CD14-positive monocyte (primary cell): ENCODE data around the gene TRAPPC4. TPM values are rescaled to one million over a fixed set of nuclear protein-coding genes. Genes with fewer than 3 reads are reported as not detected.
"Not testable (repeated sequence)": the region's sequence is repeated elsewhere in the genome, so short reads cannot be mapped to it uniquely, and the experiment has no call there.

Experiments
- DNase-seq, 3 donors: peaks; one replicate each; pipeline ENCODE4 v3.0.0-alpha.2; 2011 to 2022
- H2AFZ ChIP-seq: 2 replicates; pipeline ENCODE4 v1.6.0; 2012; ENCODE audit warnings: mild to moderate bottlenecking, low read depth, low read length, inconsistent platforms; ENCODE audit not compliant: insufficient read depth, poor library complexity, severe bottlenecking
- H3K27ac ChIP-seq, 2 donors: 1 replicate in 1 of 2; 2 replicates in 1 of 2; pipeline ENCODE4 v1.5.1; 2012 to 2013; ENCODE audit warnings: low read length in 2 of 2, control low read depth in 1 of 2, inconsistent platforms in 1 of 2, low read depth in 1 of 2, mild to moderate bottlenecking in 1 of 2
- H3K27me3 ChIP-seq, 2 donors: one replicate each; pipeline versions ENCODE4 v1.6.0 to v1.6.1; 2011 to 2013; ENCODE audit warnings: low read length in 2 of 2; ENCODE audit not compliant: control insufficient read depth in 2 of 2, insufficient read depth in 2 of 2
- H3K36me3 ChIP-seq, 2 donors: replicated peaks in 1 of 2; 1 replicate in 1 of 2; 2 replicates in 1 of 2; pipeline versions ENCODE4 v1.5.1 to v1.6.1; 2012 to 2013; ENCODE audit warnings: low read length in 2 of 2, control low read depth in 1 of 2, inconsistent platforms in 1 of 2, mild to moderate bottlenecking in 1 of 2; ENCODE audit not compliant: insufficient read depth in 2 of 2, control insufficient read depth in 1 of 2
- H3K4me1 ChIP-seq, 2 donors: 1 replicate in 1 of 2; 2 replicates in 1 of 2; pipeline versions ENCODE4 v1.5.1 to v1.6.1; 2012 to 2013; ENCODE audit warnings: low read length in 2 of 2, control low read depth in 1 of 2, inconsistent platforms in 1 of 2, mild to moderate bottlenecking in 1 of 2, moderate library complexity in 1 of 2; ENCODE audit not compliant: insufficient read depth in 2 of 2, control insufficient read depth in 1 of 2
- H3K4me2 ChIP-seq: replicated peaks from 2 replicates; pipeline ENCODE3; 2012; ENCODE audit warnings: low read length, moderate library complexity, mild to moderate bottlenecking; ENCODE audit not compliant: poor library complexity, severe bottlenecking; ENCODE audit errors: extremely low read depth
- H3K4me3 ChIP-seq, 3 experiments: fragments of 200-600 bp in 1 of 3; sonication (generic) in 1 of 3; replicated peaks in 1 of 3; 1 replicate in 2 of 3; 2 replicates in 1 of 3; pipeline ENCODE4 v1.5.1; 2011 to 2013; ENCODE audit warnings: low read length in 3 of 3, mild to moderate bottlenecking in 3 of 3, control low read depth in 2 of 3, low read depth in 2 of 3, inconsistent platforms in 1 of 3, moderate library complexity in 1 of 3
- H3K79me2 ChIP-seq: 2 replicates; pipeline ENCODE4 v1.6.0; 2012; ENCODE audit warnings: mild to moderate bottlenecking, control low read depth, inconsistent platforms, low read length, moderate library complexity; ENCODE audit not compliant: insufficient read depth
- H3K9ac ChIP-seq: 2 replicates; pipeline ENCODE4 v1.6.0; 2017; ENCODE audit warnings: low read length, mild to moderate bottlenecking; ENCODE audit not compliant: insufficient read depth, poor library complexity, severe bottlenecking
- H3K9me3 ChIP-seq, 2 donors: replicated peaks in 1 of 2; 1 replicate in 1 of 2; 2 replicates in 1 of 2; pipeline versions ENCODE4 v1.5.1 to v1.6.1; 2012 to 2013; ENCODE audit warnings: low read length in 2 of 2, control low read depth in 1 of 2; ENCODE audit not compliant: control insufficient read depth in 1 of 2, insufficient read depth in 1 of 2
- H4K20me1 ChIP-seq: 2 replicates; pipeline ENCODE4 v1.6.0; 2012; ENCODE audit warnings: mild to moderate bottlenecking, low read length, control low read depth, moderate library complexity; ENCODE audit not compliant: insufficient read depth
- H3K27ac Mint-ChIP-seq, 7 donors: one replicate each; pipeline ENCODE4 v1.8.0; 2020; ENCODE audit warnings: mild to moderate bottlenecking in 7 of 7, mixed read lengths in 7 of 7, moderate library complexity in 6 of 7, inconsistent platforms in 2 of 7
- H3K27me3 Mint-ChIP-seq, 3 donors: one replicate each; pipeline ENCODE4 v1.8.0; 2021 to 2022; ENCODE audit warnings: low read depth in 3 of 3, mild to moderate bottlenecking in 3 of 3, mixed read lengths in 3 of 3, moderate library complexity in 3 of 3, inconsistent platforms in 1 of 3
- H3K36me3 Mint-ChIP-seq, 2 donors: one replicate each; pipeline ENCODE4 v1.8.0; 2020; ENCODE audit warnings: mixed read lengths in 2 of 2, inconsistent platforms in 1 of 2, mild to moderate bottlenecking in 1 of 2
- H3K4me1 Mint-ChIP-seq: one replicate; pipeline ENCODE4 v1.8.0; 2020; ENCODE audit warnings: mild to moderate bottlenecking, mixed read lengths
- H3K4me3 Mint-ChIP-seq, 2 donors: one replicate each; pipeline ENCODE4 v1.8.0; 2020; ENCODE audit warnings: mild to moderate bottlenecking in 2 of 2, mixed read lengths in 2 of 2, moderate library complexity in 1 of 2
- H3K9me3 Mint-ChIP-seq, 7 donors: one replicate each; pipeline ENCODE4 v1.8.0; 2020 to 2022; ENCODE audit warnings: mixed read lengths in 7 of 7, mild to moderate bottlenecking in 6 of 7, moderate library complexity in 6 of 7, inconsistent platforms in 2 of 7
- WGBS: methylation state at CpG from one replicate; pipeline ENCODE4 v1.1.5; 2013; ENCODE audit warnings: missing lambda C conversion rate; ENCODE audit not compliant: insufficient coverage; 5-methylcytosine and 5-hydroxymethylcytosine counted together
- intact Hi-C, 2 donors: fragments of 100-400 bp; cut with micrococcal nuclease; formaldehyde crosslinking; loops; one replicate each; pipeline versions ENCODE4 v1.15.0 to v1.15.1; 2023
- polyA plus RNA-seq, 3 donors: library from polyadenylated mRNA; depleted of rRNA in 1 of 3; unstranded in 2 of 3; stranded (reverse) in 1 of 3; fragments of 300-500 nt in 2 of 3; fragments of >200 nt in 1 of 3; fragmentation: Illumina TruSeq in 2 of 3; gene quantifications; 1 replicate in 2 of 3; 2 replicates in 1 of 3; pipeline ENCODE4 v1.2.3, GENCODE V29; 2012 to 2021
- TF ChIP-seq, protein P1 (sequence below): fragments of 200-600 bp; IDR thresholded peaks from one replicate; pipeline ENCODE4 v1.8.0; 2022; ENCODE audit warnings: antibody characterized with exemption, mild to moderate bottlenecking

Gene TRAPPC4
- polyA plus RNA-seq, 3 donors: 46.9 to 54.5 (median 50.0) TPM

DNA sequence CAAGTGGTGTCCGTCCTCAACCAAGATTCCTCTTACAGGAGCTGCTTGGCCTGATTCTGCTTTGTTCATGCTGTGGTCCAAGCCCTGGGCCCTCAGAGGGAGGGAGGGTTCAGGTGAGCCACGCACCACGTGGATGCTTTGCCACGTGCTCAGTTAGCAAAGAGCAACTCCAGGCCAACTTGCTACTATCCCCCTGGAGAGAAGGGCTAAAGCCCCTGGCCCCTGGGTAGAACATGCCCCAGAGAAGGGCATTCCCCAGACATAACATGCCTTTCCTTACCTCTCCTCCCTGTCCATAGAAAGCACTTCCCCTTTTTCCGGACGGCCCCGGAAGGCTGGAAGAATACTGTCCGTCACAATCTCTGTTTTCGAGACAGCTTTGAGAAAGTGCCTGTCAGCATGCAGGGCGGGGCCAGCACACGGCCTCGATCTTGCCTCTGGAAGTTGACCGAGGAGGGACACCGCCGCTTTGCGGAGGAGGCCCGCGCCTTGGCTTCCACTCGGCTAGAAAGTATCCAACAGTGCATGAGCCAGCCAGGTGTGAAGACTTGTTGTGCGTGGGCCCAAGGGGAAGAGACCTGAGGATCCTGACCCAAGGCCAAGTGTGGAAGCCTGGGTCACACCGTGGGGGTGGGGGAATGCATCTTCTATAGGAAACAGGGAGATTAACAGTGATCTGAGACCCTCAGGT is 38.2 kb upstream of the TRAPPC4 start:
- H3K36me3 Mint-ChIP-seq: no peaks in the 10 kb centered on the region

DNA sequence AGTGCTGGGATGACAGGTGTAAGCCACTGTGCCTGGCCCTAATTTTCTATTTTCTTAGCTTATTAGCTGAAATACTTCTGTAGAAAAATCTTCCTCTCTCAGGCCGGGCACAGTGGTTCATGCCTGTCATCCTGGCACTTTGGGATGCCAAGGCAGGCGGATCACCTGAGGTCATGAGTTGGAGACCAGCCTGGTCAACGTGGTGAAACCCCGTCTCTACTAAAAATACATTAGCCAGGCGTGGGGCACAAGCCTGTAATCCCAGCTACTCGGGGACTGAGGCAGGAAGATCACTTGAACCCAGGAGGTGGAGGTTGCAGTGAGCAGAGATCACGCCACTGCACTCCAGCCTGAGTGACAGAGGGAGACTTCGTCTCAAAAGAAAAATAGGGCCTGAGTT is 34.2 kb upstream of the TRAPPC4 start:
- H3K4me3 Mint-ChIP-seq, H3K4me2 ChIP-seq, H3K4me3 ChIP-seq, H4K20me1 ChIP-seq, H3K36me3 Mint-ChIP-seq, H3K9me3 Mint-ChIP-seq, intact Hi-C loops, H3K27me3 Mint-ChIP-seq, H3K9me3 ChIP-seq, H3K79me2 ChIP-seq, H3K27ac ChIP-seq, H3K9ac ChIP-seq, H3K27ac Mint-ChIP-seq, H2AFZ ChIP-seq, DNase-seq, H3K27me3 ChIP-seq, H3K36me3 ChIP-seq: not testable (repeated sequence)
- WGBS: 84% methylated on average over 5 of the region's 8 CpGs
- H3K4me1 Mint-ChIP-seq: peaks cover 17% of the 10 kb centered on the region
- H3K4me1 ChIP-seq: peaks cover 14 to 15% of the 10 kb centered on the region in 2 donors

More for the DNA sequence above, 38.2 kb upstream of the TRAPPC4 start:
- Histone ChIP-seq H2AFZ (peak overlapping the region; percentile 37), H3K27ac (no peak overlapping the region), H3K4me3 (no peak overlapping the region), H3K4me1 (peaks cover 16 to 19% of the 10 kb centered on the region in 2 donors), H3K79me2 (no peaks in the 10 kb centered on the region), H3K36me3 (no peaks in the 10 kb centered on the region), H3K4me2 (peak overlapping the region; percentile 27), H3K9me3 (no peaks in the 10 kb centered on the region), H4K20me1 (no peaks in the 10 kb centered on the region), H3K27me3 (no peaks in the 10 kb centered on the region), H3K9ac (no peak overlapping the region)
- DNase-seq: peak; percentile 14 to 37 (median 20)
- Mint-ChIP-seq H3K4me3 (peak overlapping the region; percentile 62 to 86), H3K27me3 (peaks cover 7 to 11% (median 8%) of the 10 kb centered on the region in 3 donors), H3K9me3 (no peaks in the 10 kb centered on the region), H3K4me1 (peaks cover 17% of the 10 kb centered on the region), H3K27ac (peak overlapping the region in 2 of 7 donors; percentile 15 to 63)
- intact Hi-C loops: no loop called here
- 36% methylated on average over 17 of the region's 21 CpGs for WGBS
- TF ChIP-seq, protein P1, sequence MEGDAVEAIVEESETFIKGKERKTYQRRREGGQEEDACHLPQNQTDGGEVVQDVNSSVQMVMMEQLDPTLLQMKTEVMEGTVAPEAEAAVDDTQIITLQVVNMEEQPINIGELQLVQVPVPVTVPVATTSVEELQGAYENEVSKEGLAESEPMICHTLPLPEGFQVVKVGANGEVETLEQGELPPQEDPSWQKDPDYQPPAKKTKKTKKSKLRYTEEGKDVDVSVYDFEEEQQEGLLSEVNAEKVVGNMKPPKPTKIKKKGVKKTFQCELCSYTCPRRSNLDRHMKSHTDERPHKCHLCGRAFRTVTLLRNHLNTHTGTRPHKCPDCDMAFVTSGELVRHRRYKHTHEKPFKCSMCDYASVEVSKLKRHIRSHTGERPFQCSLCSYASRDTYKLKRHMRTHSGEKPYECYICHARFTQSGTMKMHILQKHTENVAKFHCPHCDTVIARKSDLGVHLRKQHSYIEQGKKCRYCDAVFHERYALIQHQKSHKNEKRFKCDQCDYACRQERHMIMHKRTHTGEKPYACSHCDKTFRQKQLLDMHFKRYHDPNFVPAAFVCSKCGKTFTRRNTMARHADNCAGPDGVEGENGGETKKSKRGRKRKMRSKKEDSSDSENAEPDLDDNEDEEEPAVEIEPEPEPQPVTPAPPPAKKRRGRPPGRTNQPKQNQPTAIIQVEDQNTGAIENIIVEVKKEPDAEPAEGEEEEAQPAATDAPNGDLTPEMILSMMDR: no peak
